GM21423 (cell line): Measurements from ENCODE around the gene ANK2.

Experiments
- ATAC-seq: cut with Tn5 transposase; IDR thresholded peaks from one replicate; pipeline ENCODE4 v1.9.1; 2021; ENCODE audit warnings: mild to moderate bottlenecking, moderate library complexity; ENCODE audit not compliant: unreplicated experiment

The ANK2 gene

DNA sequence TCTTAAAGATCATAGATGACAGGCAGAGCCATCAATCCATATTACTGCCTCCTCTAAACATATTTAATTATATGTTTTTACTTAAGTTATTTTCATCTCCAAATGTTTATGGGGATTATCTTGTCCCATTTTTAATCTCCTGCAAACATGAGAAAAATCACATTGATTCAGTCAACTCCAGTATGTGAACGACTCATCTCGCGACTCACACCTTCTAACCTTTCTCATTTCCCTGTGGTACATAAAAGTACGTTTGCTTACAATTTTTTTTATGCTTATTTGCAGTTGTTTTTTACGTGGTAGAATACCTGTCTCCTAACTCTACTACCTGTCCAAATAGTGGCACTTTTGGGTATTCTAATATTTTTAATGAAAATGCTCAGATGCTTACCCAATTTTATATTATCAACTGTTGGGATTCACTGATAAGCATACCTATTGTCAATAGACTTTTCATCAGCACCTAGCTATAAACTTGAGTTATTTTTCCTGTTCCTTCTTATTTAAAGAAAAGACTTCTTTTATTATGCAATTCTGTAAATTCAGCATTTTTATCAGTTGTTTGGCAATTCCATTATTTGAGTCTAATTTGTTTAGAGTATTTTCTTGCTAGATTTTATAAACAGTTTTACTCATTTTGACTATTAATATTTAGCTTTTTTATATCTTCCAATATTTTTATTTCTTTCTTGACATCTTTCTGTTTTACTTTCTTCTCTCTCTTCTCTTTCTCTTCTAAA, 276.6 kb downstream of the ANK2 start:
- ATAC-seq = no peak

DNA sequence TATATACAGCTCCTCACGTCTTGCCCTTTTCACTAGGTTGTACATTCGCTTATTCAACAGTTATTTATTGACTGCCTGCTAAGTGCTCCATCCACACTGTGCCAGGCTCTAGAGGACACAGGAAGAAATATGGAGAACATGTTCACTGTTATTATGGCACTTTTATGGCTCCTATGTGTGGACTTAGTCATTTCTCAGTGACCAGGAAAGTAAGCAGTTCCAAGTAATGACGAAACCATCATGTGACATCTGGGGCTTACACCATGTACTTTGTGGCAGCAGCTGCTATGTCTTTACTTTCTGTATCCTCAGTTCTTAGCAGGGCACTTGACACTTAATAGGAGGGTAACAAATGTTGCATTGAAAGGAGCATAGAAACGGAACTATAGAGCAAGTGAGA, 278.0 kb downstream of the ANK2 start:
- ATAC-seq = no peak

DNA sequence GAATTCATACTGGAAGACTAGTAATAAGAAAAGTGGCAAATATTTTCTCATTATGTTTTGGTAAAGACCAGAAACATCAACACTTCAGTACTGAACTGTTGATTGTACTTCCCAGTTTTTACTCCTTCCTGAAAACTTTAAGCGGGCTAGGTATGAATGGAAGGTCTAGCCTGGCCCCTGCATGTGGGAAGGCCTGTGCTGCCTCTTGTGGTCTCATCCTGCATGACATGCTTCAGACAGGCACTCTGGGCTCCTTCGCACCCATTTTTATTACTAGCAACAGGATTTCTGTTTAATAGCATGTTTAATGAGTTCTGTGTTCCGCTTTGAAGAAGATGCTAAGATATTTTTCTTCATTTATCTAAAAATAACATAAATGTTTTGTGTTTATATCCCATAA, 279.1 kb downstream of the ANK2 start:
- no peak for ATAC-seq

DNA sequence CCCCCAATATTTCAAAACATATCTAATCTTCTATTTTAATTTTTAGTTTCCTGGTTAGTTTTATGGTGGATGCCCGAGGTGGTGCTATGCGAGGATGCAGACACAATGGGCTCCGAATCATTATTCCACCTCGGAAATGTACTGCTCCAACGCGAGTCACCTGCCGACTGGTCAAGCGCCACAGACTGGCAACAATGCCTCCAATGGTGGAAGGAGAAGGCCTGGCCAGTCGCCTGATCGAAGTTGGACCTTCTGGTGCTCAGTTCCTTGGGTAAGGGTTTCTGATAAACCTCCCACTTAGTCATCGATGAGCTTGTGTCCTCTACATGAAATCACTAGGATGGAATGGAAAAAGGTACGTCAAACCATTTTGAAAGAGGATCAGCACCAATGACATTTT, 280.7 kb downstream of the ANK2 start:
- ATAC-seq = no peak

DNA sequence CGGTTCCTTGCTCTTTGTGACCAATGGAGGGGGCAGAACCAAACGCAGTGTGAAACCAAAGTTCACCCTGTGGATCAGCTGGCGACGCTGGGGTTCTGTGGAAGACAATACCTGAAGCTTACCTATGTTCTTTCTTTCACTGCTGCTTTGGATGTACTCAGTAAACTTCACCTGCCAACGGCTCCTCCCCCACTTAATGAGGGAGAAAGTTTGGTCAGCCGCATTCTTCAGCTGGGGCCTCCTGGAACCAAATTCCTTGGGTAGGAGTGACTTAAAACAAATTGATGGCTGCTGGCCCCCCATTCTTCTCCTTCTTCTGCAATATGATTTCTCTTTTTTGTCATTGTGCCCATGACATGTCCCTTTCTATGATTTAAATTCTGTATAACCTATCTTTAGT, 282.4 kb downstream of the ANK2 start:
- no peak for ATAC-seq

DNA sequence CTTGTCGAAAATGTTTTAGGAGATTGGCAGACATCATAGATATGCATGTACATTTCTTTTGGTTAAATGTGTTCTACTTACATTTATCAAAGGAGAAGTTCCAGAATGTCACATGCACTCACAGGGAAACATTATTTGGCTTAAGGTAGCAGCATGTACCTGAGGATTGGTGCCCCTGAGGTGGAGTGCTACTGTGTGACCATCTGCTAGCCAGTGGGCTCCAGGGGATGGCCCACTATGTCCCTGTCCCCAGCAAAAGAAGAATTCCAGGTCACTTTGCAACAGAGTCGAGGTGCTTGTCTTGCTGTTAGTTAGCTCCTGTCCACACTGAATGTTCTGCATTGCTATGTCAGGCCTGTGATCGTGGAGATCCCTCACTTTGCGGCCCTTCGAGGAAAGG, 283.2 kb downstream of the ANK2 start:
- ATAC-seq = no peak

DNA sequence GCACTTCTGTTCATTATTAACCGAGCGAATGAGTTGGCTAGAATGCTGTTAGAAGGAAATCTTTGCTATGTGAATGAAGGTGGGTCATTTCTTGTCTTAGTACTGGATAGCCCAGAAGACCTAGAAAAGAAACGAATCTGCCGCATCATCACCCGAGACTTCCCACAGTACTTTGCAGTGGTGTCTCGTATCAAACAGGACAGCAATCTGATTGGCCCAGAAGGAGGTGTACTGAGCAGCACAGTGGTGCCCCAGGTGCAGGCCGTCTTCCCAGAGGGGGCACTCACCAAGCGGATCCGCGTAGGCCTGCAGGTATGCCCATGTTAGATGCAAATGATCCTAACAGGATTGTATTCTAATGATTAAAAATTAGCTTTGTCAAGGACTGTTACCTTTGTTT, 286.3 kb downstream of the ANK2 start:
- no peak for ATAC-seq

DNA sequence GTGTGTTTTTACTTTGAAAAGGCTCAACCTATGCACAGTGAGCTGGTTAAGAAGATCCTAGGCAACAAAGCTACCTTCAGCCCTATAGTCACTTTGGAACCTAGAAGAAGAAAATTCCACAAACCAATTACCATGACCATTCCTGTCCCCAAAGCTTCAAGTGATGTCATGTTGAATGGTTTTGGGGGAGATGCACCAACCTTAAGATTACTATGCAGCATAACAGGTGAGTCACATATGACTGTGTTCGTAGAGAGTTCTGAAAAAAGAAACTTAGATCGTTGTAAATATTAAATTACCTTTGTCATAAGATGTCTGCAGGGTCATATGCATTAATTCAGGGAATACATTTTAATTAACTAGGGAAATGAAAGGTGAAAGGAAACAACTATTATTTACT, 287.1 kb downstream of the ANK2 start:
- ATAC-seq = no peak

DNA sequence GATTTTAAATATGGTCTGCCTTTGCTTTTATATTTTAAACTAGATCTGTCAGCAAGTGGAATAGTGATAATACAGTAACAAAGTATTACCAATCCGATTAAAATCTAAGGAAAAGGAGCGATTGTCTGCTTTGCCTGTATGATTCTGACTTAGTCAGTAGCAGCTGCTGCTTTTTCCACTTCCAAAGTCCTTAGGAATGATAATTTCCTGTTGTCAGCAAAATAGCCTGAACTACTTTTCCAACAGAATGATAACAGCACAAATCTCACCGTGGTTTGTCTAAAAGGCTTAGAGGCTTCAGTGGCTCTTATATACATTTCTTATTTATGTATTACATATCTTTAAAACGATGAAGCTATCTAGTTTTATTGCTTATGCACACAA, 290.0 kb downstream of the ANK2 start:
- ATAC-seq = no peak

DNA sequence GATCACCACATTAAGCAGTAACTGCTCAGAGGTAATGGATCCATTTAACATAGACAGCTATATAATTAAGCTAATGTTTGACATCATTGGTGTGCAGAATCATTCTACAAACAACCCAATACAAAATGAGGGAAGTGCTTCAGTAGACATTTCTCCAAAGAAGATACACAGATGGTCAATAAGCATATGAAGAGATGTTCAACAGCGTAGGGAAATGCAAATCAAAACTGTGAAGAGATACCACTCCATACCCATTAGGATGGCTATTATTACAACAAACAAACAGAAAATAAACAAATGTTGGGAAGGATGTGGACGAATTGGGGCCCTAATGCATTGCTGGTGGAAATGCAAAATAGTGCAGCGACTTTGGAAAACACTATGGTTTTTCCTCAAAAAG, 294.6 kb downstream of the ANK2 start:
- ATAC-seq = no peak

DNA sequence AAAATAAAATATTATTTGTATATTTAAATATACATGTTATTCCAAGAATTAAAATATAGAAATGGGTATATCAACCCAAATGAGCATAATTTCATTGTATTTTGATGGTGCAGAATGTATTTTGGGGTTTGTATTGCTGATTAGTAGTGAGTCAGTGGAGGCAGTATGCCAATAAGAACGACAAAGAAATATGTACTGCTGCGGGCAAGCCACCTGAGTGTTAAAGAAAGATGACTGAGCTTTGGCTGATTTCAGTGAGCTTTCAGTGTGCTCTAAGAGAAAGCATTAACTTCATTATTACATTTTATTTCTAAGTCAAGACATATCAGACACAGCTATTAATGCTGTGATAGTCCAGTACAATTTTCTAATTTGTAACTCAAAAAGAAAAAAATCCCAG, 297.8 kb downstream of the ANK2 start:
- no peak for ATAC-seq

DNA sequence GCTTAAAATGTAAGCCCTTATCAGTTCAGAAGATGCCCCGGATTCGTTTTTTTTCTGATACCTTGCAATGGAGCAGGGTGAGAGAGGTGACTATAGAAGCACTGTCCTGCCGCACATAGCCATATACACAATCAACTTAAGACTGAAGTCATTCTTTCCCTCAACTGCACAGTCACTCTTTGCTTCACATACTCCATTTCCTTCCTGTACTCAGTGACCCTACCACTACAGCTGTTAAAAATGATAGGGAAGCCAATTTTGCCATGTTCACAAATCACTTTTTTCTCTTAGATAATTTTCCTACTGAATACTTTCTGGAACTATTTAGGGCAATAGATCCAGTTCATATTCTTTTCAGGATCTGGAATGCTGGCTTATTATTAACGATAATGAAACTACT, 300.0 kb downstream of the ANK2 start:
- ATAC-seq = peak; percentile 80

DNA sequence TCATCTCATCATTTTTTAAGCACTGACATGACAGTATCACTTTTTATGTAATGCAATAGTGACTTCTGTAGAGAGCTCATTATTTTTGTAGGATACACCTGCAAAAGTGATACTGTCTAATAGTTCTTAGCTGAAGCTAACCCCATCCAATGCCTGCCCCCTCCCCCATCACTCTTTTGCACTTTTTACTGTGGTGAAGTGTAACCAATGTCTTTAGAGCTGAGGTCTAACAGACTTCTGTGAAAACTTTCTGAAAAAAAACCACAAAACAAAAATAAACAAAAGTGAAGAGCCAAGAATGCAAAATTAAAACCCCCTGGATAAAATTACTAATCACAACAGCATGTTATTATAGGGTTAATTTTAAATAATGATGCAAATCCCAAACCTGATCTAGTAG, 301.1 kb downstream of the ANK2 start:
- no peak for ATAC-seq

DNA sequence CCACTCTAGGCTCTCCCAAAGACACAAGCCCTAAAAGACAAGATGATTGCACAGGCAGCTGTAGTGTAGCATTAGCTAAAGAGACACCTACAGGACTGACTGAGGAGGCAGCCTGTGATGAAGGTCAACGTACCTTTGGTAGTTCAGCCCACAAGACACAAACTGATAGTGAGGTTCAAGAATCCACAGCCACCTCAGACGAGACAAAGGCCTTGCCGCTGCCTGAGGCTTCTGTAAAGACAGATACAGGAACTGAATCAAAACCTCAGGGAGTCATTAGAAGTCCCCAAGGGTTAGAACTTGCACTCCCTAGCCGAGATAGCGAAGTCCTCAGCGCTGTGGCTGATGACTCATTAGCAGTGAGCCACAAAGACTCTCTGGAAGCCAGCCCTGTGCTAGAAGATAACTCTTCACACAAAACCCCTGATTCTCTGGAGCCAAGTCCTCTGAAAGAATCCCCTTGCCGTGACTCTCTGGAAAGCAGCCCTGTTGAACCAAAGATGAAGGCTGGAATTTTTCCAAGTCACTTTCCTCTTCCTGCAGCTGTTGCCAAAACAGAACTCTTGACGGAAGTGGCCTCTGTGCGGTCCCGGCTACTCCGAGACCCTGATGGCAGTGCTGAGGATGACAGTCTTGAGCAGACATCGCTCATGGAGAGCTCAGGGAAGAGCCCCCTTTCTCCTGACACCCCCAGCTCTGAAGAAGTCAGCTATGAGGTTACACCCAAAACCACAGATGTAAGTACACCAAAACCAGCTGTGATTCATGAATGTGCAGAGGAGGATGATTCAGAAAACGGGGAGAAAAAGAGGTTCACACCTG, 306.3 kb downstream of the ANK2 start:
- ATAC-seq = peak; percentile 98

DNA sequence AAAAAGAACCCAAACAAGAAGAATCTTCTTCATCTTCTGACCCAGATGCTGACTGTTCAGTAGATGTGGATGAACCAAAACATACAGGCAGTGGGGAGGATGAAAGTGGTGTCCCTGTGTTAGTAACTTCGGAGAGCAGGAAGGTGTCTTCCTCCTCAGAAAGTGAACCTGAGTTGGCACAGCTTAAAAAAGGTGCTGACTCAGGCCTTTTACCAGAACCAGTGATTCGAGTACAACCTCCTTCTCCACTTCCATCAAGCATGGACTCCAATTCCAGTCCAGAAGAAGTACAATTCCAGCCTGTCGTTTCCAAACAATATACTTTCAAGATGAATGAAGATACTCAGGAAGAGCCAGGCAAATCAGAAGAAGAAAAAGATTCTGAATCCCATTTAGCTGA, 307.0 kb downstream of the ANK2 start:
- no peak for ATAC-seq

DNA sequence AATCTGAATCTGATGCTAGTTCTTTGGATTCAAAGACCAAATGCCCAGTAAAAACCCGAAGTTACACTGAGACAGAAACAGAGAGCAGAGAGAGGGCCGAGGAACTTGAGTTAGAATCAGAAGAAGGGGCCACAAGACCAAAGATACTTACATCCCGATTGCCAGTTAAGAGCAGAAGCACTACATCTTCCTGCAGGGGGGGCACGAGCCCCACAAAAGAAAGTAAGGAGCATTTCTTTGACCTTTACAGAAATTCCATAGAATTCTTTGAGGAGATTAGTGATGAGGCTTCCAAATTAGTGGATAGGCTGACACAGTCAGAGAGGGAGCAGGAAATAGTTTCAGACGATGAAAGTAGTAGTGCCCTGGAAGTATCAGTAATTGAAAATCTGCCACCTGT, 309.3 kb downstream of the ANK2 start:
- no peak for ATAC-seq

DNA sequence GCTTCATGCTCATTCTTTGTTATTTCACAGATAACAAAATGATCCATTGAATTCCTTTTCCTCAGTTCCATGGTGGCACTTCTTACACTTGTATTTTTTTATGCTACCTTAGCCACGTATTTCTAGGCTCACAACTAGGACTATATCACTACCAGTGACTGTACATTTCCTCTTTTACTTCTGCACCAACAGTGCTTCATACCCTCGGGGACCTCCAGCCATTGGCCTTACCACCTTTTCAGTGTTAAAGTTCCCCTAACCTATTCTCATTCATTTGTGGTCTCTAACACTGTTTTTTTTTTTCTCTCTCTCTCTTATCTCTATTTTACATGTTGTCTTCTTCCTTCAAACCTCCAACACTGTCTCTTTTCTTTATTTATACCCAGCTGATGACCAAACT, 315.9 kb downstream of the ANK2 start:
- no peak for ATAC-seq

DNA sequence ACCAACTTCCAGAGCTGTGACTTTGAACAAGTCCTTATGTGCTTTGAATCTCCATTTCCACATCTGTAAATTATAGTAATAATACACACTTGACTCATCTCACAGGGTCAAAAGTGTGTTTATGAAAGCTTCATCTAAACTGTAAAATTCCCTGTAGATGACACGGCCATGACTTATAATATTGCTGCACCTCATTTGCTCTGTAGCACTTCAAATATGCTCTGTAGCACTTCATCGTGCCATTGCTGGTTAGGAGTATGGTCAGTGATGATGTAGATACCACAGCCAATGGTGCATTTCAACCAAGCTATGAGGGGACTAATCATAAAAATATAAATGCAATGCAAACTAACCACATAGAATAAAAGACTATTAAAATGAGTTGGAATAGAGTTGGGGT, 318.6 kb downstream of the ANK2 start:
- no peak for ATAC-seq

DNA sequence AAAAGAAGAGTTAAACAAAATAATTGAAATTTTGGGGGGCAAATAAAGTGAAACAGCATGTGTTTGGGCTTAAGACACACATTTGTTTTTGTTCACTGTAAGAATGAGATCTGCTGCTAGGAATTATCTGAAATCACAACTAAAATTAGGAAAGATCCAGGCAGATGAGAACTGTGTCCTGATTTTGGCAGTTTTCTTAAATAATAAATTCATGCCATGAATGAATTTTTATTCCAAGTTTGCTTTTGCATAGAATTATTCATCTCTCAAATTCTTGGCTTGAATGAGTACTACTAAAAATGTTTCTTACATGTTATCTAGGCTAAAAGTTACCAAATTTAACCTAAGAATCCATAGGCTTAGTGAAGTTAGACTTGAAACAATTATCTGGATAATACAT, 321.7 kb downstream of the ANK2 start:
- no peak for ATAC-seq

DNA sequence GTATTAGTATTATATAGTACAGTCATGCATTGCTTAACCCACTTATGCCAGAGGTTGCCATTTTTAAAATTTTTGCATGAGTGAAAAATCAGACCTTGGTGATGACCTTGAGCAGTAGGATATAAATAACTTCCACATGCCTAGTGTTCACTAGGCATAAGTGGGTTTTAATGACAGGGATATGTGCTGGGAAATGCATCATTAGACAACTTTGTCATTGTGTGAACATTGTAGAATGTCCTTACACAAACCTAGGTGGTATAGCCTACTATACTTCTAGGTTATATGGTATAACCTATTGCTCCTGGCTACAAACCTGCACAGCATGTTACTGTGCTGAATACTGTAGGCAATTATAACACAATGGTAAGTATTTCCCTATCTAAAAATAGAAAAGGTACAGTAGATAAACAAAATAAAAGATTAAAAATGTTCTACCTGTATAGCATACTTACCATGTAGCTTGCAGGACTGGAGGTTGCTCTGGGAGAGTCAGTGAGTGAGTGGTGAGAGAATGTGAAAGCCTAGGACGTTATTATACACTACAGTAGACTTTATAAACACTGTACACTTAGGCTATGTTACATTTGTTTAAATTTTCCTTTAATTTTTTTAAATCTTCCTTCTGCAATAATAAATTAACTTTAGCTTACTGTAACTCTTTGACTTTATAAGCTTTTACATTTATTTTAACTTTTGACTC, 326.7 kb downstream of the ANK2 start:
- no peak for ATAC-seq

DNA sequence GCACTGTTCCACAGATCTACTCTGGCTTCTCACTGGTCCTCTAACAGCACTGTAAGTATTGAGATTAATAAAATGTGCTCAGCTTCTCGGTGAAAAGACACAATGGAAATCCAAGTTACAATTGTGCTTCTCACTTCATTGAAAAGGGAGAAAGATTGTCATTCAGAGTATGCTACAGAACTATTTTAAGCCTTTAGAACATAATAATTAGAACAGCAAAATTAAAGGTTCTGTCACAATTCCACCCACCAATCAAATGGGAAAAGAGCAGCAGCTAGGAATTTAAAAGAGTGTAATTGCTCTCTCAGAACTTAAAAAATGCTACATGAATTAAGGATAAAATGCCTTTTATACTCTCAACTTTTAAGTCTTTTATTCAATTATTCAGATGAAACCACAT, 329.4 kb downstream of the ANK2 start:
- ATAC-seq = no peak

DNA sequence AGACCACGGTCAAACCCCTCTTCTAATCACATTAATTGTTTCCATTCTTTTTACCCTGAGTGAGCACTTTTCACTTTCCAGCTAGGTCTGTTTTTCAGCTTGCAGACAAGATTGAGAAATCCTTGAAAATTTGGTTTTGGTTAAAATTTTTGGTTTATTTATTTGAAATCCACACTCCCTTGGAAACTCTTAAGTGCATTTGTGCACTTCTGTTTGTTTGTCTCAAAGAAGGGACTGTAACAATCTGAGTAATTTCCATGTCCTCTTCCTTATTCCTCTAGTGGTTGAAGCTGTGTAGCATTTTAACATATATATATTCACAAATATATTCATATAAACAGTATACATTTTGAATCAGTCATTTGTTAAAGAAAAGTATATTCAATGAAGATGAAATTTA, 333.3 kb downstream of the ANK2 start:
- ATAC-seq = no peak
